NCI-H1436 (cell line): ENCODE measurements around the gene R3HDM2.
A peak's percentile ranks its signal among the peaks of the same experiment; 100 is the strongest.

Source experiments
- DNase-seq: peaks from one replicate; lab custom pipeline; 2025; lab: John Stamatoyannopoulos, UW

R3HDM2 gene

DNA sequence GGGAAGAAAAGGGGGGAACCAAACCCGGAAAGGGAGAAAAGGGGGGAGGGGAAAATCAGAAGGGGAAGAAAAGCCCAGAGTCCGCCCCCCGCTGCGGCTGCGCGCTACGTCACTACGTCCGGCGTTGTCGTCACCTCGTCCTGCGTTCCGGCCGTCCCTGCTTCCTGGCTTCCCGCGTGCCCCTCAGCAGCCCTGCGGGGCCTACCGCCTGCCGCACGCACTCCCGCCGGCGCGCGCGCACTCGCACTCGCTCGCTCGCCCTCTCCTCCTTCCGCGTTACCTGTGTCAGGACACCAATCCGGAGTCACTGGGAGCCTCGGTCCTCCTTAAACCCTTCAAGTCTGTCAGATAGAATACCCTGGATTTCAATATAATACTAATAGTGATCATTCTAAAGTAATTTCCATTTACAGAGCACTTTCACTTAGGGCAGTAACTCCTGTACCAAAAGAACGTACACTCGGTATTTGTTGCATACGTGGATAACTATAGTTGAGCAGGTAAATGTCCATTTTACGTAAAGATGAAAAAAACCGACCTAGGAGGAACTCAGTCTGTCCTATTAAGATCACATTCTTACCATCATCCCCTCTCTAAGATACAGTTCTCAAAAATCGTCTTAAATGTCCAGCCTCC, at the start of gene R3HDM2:
R3HDM2 (minus strand) TSS at position 113 of the 636 bp plus-strand sequence. CDS start 120,615 bp downstream, outside the sequence.
- DNase-seq, result peak; percentile 91

DNA sequence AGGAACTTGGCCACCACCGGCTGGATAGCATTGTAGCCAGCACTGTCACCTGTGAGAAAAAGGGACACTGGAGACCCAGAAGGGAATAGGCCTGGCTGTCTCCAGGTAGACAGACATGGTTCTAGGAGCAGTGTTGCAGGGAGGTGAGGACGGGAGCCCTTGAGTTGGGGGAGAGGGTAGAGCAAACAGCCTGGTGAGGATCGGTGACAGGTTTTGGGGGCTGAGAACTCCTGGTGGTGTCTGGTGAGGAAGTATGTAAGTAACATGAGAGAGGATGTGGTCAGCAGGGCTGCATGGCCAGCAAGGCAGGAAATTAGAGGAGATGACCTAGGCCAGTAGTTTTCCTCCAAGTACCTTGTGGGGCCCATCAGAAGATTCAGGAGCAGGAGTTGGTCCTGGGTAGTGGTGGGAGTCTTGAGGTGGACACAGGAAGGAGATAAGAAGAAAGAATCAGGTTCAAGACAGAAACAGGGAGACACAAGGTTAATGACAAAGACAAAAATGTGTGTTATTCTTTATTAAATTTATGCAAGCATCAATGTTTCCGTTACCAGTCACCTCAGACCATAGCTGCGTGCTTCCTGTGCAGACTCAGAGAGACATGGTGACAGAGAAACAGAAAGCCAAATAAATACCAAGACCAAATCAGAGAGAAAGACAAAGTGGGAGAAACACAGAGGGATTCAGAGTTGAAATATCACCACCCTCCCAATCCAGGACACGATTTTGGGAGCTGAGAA, 48.7 kb upstream of the R3HDM2 start, which contains the start of gene ARHGAP9:
ARHGAP9 (minus strand) TSS at position 491 of the 740 bp plus-strand sequence; CDS start at position 31, 460 bp downstream.
- DNase-seq, result no peak

DNA sequence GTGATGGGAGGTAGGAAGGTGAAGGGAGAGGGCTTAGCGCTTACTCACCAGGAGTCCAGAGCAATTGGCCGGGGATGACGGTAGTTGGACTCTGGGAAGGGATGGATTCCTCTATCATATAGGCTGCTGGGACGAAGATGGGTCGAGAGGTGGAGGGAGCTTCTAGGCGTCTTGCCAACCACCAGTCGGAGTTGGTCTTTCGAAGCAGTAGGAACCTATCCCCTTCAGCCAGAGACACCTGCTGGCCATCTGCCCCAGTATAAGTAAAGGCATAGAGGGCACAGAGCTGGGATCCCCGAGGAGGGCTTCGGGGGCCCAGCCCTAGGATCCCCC, 48.2 kb upstream of the R3HDM2 start:
- no peak for DNase-seq

DNA sequence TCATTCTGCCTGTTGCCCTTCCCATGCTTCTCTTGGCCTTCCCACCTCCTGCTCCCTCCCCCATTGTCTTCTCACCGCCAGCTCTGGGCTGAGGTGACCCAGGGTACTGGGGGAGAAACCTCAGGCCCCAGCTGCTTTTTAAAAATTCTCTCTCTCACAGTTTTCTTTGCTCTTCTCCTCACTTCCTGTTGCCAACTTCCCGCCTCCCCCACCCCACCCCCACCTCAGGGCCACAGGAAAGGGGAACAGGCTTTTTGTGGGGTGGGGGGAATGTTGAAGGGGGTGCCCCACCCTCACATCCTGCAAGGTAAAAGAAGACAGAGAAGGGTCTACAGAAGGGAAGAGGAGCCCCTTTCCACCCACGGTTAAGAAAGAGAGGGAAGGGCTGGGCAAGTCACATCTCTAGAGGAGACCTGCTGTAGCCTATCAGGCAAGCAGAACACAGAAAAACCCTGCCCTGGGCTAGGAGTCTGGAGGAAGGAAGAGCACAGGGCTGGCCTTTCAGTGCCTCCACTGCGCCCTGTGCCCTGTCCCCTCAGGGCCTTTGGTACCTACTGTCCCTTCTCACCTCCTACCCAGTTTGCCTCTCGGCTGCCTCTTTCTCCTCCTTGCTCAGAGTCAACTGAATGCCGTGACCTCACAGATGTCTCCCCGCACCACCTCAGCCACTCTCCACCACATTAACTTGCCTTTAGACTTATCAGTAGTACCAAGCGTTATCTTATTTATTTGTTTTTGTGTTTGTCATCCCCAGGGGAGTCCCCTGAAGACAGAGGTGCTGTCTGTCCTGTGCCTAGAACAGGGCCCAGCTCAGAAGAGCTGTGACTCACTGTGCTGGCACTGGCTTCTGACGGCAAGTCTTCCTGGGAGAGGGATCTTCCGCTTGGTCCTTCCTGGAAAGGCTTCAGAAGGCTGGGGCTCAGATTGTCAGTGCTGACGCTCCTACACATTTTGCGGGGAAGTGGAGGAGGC, 47.2 kb upstream of the R3HDM2 start:
- DNase-seq, result no peak

DNA sequence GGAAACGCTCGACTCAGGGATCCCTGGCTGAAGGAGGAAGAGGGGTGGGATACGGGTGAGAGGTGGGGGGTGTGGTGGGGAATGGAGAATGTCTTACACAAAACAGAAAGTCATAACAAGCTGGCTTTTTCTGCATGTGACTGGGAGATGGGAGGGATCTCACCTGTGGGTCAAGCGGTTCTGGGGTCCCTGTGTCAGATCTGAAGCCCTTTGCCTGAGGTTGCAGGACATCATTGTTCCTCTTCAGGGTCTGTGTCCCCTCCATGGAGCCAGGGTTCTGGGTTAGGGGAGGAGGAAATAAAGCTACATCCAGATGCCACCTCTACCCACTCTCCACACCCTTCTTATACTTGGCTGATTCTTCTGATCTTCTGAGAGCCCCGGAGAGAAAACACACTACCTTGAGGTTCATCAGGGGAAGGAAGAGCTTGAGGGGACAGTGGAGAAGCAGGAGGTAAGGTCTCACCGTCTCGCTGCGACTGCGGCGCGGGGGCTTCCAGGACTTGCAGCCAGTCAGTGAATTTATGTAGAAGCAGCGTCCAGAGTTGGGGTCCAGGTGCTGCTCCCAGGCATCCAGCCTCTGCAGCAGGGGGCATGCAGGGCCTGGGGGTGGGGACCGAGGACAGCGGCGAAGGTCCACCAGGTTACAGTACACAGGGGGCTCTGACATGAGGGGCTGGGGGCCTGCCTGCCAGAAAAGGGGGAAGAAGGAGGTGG, 46.3 kb upstream of the R3HDM2 start:
- DNase-seq, result no peak

DNA sequence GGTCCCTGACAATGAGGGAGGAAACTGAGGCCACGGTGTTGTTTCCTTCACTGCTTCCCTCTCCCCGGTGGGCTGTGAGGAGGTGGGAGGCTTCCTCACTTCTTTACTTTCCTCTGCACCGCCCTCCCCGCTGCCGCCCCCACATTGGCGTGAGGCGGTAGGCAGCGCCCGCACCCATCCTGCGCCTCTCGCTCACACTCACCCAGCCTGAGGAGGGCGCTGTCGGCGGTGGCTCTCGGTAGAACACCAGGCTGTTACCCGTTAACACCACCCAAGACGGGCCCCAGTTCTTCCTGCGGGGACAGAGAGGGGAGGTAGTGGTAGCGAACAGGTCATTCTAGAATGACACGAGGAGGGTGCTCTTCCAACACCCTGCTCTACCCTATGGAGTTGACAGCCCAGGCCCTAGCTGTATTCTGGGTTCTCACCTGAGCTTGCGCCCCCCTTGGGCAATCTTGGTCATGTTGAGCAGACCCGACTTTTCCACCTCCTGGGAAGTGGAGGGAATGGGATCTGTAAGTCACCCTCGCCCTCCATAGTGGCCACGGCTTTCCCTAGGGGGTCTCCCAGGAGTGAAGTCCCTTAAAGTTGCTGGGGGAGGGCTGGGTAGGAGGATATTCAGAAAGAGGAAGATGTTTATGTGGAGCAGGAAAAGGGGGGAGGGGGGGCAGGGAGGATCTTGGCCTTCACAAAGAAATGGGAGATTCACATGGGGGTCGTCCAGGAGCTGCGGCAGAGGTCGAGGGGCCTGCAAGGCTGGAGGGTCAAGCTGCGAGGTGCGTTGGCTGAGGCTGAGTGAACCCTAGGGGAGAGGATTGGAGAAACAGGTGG, 45.5 kb upstream of the R3HDM2 start:
- no peak for DNase-seq

DNA sequence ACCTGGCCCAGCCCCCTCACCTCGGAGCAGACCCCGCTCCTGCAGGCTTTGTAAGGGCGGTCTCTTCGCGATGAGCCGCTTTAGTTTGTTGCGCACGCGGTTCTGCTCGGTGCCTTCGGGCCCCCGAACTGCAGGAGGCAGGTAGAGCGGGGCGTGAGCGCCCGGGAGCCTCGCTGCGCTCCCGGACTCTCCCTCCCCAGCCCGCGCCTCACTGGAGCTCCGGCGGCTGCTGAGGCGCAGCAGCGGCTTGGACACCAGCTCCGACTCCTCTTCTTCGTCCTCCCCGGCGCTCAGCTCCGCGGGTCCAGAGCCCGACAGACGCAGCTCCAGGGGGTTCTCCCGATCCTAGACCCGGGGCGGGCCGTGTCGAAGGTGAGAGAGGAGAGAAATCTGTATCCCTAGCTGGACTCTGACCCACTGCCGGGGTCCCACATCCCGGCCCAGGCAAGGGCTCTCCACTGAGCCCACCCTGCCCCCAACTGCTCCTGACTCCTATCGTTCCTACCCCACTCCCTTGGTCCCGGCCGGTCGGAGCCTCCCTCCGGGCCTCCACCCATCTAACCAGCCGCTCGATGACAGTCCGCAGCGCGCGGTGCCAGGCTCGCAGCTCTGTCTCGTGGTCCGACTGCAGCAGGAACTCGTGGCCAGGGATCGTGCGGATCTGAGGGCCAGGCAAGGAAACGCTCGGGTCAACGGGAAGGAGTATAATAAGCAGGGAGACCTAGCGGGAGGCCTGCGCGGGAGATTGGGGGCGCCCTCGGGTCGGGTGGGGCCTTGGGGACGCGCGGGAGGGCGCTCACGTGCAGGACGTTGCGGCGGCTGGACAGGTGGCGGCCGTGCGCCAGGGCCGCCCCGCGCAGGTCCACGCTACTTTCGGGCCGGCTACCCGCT, 44.7 kb upstream of the R3HDM2 start:
- DNase-seq, result no peak

DNA sequence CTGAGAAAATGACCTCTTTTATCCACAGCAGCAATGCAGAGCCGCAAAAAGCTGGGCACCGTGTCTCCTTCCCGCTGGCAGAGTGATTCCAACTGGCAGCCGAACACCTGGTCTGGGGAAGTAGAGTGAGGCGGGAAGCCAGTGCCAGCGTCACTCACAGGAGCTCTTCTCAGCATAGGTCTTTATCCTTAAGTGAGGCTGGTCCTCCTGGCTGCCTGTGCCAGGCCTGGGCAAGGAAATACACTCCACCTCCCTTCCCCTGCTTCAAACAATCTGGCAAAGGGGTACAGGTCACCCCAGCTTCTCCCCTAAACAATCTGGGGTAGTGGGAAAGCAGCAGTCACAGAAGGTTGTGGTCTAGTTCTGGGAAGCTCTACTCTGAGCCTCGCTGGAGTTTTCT, 44.0 kb upstream of the R3HDM2 start:
- DNase-seq, result no peak

DNA sequence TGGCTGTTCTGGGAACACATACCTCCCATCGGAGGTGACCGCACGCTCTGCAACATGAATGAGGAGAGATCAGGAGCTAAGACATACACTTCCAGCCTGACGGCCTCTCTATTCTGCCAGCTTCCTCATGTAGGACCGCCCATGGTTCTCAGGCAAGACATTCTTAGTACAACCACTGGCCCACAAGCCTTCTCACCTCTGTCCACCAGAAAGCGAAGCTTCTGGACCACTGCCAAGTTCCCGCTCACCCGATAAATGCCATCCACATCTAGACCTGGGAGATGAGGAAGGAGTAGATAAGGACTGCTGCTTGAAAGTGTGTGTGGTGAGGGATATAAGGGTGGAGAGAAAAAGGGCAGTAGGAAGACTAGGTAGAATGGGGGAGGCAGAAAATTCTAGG, 43.6 kb upstream of the R3HDM2 start:
- no peak for DNase-seq

DNA sequence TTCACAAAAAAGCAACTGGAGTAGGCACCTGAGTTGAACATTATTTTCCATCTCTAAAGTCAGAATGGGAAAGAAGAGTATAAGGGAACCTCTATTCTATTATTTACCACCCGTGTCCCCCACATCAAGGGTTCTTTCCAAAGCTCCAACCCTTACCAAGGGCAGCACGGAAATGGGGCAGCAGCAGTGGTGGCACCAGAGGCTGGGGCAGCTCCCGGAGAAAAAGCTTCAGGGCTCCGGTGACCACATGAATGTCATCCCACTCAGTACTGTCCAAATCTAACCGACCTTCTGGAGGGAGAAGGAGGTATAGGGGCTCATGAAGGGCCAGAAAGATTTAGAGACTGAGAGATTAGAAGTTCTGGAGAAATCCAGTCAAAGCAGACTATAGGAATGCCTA, 43.0 kb upstream of the R3HDM2 start:
- DNase-seq, result no peak

DNA sequence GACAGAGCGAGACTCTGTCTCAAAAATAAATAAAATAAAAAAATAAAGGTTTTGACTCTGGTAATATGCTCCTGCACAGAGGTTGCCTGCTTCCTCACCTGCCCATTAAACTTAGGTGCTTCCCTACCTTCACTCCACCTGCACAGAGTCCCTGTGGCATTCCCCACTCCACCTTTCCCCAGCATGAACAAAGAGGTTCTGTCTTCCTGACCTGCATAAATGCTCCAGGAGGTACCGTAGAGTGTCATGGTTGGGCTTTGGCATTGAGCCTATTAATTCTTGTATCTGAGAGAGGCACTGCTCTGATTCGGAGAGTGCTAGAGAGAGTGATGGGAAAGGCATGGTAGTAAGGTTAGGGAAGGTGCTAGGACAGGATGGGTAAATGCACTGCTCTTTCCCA, 42.5 kb upstream of the R3HDM2 start:
- no peak for DNase-seq

DNA sequence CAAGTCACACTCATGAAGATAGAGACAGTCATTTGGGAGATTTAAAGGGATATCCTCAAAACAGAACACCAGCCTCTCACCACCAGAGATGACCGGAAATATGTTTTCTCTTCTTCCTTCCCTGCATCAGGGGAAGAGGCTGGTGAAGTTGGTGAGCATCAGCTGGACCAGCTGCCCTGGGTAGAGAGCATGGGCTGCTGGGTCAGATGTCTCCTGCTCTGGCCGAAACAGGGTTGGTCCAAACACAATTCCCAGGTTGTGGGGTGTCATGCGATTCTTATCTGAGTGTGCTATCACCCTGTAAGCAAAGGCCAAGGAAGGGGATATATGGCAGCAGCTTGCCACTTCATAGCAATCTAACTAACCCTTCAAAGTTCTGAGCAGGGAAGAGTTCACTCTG, 41.5 kb upstream of the R3HDM2 start:
- DNase-seq, result no peak

DNA sequence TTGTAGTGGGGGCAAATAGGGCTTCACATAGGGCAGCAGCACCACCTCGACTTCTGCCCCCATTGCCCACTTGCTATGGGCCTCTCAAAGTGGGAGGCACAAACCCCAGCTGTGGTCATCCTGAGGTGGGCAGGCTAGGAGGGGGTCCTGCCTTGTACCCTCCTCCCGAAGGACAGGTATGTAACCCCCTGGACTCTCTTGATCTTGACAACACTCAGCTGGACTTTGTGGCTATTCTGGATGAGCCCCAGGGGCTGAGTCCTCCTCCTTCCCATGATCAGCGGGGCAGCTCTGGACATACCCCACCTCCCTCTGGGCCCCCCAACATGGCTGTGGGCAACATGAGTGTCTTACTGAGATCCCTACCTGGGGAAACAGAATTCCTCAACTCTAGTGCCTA, 40.8 kb upstream of the R3HDM2 start:
- no peak for DNase-seq

DNA sequence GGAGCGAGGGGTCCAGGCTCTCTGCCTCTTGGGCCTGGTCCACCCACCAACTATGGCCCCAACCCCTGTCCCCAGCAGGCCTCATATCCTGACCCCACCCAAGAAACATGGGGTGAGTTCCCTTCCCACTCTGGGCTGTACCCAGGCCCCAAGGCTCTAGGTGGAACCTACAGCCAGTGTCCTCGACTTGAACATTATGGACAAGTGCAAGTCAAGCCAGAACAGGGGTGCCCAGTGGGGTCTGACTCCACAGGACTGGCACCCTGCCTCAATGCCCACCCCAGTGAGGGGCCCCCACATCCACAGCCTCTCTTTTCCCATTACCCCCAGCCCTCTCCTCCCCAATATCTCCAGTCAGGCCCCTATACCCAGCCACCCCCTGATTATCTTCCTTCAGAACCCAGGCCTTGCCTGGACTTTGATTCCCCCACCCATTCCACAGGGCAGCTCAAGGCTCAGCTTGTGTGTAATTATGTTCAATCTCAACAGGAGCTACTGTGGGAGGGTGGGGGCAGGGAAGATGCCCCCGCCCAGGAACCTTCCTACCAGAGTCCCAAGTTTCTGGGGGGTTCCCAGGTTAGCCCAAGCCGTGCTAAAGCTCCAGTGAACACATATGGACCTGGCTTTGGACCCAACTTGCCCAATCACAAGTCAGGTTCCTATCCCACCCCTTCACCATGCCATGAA, 40.3 kb upstream of the R3HDM2 start:
- DNase-seq, result no peak

DNA sequence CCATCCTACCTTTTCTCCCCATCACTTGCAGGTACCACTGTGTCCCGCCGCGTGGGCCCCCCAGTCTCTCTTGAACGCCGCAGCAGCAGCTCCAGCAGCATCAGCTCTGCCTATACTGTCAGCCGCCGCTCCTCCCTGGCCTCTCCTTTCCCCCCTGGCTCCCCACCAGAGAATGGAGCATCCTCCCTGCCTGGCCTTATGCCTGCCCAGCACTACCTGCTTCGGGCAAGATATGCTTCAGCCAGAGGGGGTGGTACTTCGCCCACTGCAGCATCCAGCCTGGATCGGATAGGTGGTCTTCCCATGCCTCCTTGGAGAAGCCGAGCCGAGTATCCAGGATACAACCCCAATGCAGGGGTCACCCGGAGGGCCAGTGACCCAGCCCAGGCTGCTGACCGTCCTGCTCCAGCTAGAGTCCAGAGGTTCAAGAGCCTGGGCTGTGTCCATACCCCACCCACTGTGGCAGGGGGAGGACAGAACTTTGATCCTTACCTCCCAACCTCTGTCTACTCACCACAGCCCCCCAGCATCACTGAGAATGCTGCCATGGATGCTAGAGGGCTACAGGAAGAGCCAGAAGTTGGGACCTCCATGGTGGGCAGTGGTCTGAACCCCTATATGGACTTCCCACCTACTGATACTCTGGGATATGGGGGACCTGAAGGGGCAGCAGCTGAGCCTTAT, 39.6 kb upstream of the R3HDM2 start:
- DNase-seq, result no peak

DNA sequence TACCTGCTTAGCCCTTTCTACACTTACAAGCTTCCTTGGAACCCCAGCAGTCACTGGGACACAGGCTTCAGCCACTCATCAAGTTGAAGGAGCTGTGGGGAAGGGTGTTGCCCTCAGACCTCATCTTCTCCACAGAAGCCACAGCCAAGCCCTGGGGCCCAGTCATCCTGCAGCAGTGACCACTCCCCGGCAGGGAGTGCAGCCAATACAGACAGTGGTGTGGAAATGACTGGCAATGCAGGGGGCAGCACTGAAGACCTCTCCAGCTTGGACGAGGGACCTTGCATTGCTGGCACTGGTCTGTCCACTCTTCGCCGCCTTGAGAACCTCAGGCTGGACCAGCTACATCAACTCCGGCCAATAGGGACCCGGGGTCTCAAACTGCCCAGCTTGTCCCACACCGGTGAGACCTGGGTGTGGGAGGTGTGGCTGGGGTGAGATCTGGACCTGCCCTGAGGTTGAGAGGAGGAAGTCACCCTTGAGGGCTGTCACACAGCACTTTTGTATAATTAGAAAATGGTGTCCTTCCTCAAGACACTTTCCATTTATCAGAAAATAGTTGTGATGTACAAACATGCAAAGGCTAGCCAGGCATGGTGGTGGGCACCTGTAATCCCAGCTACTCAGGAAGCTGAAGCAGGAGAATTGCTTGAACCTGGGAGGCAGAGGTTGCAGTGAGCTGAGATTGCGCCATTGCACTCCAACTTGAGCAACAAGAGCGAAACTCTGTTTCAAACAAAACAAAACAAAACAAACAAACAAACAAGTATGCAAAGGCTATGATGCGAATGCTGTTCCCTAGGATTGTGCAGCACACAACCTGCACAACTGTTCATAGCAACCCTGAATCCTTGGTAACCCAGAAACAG, 38.7 kb upstream of the R3HDM2 start:
- DNase-seq, result no peak

DNA sequence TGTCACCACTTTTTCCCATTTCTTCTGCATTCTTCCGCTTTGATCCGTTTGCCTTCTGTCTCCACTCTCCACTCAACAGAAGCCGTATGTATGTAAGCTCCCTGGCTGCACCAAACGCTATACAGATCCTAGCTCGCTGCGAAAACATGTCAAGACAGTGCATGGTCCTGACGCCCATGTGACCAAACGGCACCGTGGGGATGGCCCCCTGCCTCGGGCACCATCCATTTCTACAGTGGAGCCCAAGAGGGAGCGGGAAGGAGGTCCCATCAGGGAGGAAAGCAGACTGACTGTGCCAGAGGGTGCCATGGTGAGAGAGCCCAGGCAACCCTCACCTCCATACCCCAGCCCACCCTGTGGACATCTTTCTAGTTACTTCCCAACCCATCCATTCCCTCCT, 37.1 kb upstream of the R3HDM2 start:
- DNase-seq, result no peak
